Activated CD4-positive, alpha-beta T cell treated with anti-CD3 and anti-CD28 coated beads for 4 hours (primary cell): Measurements from ENCODE around the gene NTM.
"Not testable (repeated sequence)": the region's sequence is repeated elsewhere in the genome, so short reads cannot be mapped to it uniquely, and the experiment has no call there.

Experiments used
- DNase-seq, 2 donors: peaks; one replicate each; pipeline ENCODE4 v3.0.0-alpha.2; 2020

NTM gene

DNA sequence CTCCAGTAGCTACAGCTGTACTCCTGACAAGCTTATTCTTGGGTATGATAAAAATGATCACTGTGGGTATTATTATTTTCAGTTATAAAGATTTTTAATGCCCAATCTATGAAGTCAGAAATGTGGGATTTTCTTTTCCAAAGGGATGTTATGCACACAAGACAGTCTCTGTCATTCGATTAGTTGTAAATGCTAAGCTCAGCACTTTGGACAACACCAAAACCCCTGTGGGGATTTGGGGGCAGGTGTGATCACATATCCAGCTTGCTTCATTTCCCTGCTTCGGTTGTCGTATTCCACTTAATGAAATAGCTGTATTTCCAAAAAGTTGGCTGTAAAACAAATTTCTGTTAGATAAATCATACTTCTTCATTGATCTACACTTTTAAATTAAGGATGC is 931.5 kb downstream of the NTM start:
- no peak for DNase-seq

DNA sequence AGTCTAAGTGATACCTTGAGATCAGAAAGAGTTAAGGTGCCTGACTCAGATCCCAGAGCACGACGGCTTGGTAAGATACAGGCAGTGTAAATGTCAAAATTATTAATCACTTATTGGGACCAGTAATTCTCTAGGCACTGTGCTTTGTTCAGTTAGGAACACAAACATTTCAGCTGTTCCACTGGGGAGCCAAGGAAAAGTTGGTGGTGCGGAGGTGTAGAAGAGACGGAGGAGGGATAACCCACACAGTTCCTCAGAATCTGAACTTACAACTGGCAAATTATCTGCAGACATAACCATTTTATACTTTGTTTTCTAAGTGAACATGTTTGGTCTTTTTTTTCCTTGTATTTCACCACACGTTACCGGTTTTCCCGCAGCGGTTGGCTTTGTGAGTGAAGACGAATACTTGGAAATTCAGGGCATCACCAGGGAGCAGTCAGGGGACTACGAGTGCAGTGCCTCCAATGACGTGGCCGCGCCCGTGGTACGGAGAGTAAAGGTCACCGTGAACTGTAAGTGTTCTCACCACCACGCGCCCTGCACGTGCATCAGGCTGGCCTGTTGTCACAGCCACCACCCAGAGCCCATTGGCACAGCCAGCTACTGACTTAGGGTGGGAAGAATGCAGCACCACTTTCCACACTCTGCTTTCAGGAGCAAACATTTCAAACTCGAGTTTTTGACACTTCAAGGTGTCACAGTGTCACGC is 937.0 kb downstream of the NTM start:
- no peak for DNase-seq

DNA sequence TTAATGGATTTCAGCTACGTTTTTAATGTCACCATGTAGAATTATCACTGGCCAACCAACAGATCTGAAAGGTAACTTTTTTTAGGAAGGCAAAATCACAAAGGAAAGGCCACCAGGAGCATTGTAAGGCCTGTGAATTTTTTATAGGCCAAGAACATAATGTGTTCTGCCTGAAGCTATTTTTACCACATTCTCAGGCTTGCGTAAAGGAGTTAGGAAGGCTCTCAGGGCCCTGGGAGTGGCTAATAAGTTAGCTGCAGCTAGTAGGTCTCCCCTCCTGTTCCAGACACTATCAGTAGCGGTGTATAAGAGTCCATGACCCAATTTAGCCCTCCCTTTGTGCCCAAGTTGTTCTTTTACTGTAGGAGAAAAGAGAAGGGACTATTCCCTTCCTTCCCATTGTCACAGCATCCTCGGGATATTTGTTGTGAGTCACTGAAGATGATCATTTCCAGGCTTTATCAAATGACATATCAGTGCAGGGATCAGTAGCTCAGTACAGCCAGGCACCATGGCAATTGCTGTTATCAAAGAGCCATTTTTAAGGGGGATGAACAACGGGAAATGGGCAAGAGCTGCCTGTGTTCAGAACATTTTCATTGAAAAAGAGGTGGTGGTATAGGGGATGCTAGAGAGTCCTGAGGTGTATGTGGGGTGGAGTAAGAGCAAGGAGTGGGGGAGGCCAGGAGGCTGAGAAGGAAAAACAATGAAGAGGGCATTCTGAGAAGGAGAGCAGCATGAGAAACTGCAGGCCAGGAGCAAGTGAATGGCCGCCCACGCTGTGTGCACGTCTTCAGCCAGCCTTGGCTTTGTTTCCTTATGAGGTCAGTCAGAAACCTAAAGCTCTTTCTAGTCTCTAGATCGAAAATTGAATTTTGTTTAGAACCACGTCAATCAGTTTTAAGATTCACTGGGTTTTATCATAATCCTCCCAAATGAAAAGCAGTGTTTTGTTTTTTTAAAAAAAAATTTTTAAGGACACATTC is 940.3 kb downstream of the NTM start:
- DNase-seq: no peak

DNA sequence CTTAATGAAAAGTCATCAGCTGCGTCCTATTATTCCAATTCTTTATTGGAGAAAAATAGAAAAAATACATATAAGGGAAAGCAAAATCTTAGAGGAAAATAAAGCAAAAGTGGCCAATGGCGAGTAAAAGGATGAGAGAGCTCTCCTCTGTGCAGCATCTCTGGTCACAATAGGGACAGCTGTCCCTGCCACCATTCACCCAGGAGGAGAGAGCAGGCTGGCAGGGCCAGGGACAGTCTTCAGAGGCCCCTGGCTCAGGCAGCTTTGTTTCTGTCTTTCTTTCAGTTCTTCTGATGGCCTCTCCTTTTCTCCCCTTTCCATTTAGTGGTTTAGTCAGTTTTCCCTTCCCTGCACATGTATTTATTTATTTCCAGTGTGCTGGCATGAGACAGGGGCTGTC is 941.3 kb downstream of the NTM start:
- no peak for DNase-seq

DNA sequence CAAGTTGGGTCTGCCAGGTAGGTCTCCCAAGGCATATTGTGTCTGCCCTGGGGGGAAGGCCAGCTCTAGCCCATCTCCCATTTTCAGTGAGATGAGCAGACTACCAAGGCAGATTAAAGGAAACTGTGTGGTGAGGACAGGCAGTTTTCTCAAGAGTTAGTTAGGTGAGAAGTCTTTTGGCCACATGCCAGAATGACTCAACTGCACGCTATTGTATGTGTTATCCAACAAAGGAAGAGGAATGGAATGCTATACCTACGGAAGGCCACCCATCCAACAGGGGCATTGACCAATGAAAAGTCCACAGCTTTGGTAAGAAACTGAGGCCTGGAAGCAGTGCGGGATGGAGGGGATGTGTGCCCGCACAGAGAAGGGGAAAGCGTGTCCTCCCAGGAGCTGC is 941.7 kb downstream of the NTM start:
- no peak for DNase-seq

DNA sequence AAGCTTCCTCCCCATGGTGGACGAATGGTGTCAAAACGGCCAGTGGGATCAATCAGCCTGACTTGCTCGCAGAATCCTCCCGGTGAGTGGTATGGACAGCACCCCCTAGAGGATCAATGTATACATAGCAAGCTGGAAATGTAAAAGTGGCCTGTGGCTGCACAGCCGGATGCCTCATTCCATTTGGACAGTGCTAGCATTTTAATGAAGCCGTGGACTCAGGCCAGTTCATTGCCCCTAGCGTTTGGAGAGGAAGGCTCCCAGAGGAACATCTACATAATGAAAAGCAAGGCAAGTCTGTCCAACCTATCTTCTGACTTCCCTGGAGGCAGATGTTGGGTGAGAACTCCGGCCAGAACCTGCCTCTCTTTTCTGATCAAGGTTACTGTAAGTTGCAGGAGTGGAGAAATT is 942.3 kb downstream of the NTM start:
- no peak for DNase-seq

DNA sequence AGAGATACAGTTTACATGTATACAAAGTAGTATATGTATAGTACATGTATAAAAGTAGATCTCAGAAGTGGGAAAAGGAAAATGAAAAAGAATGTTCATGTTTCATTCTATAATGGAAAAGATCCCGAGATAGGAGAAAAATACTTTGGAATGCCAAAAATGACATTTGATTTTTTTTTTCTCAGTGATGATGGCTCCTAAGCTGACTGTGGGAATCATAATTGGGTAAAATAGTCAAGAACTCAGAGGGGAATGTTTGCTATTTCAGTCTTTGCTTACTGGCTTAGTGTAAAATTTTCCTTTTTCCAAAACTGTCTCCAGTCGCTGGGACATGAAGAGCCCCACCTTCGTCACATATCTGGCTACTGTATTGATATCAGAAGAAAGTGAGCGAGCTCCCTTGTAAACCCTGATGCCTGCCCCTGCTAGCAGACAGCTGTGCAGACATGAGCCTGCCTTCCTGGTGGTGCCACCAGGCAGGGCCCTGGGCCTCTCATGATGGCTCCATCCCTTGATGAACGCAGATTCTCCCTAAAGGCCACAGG is 944.6 kb downstream of the NTM start:
- DNase-seq: no peak

DNA sequence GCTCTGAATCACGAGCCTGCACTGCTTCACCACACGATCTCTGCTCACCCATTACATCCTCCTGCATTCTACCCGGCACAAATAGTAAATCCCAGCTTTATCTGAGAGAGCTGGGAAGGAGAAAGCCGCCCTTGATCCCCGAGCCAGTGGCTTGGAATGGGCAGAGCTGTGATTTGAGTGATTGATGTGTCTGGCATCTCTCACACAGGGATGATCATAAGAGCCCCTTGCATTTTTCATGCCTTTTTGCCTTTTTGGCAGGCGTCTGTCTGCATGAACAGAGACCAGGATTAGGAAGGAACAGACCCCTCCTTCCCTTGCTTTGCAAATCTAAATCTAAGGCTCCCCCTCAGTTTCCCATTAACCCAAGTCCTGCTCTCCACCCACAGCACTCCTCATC is 945.3 kb downstream of the NTM start:
- DNase-seq: no peak

DNA sequence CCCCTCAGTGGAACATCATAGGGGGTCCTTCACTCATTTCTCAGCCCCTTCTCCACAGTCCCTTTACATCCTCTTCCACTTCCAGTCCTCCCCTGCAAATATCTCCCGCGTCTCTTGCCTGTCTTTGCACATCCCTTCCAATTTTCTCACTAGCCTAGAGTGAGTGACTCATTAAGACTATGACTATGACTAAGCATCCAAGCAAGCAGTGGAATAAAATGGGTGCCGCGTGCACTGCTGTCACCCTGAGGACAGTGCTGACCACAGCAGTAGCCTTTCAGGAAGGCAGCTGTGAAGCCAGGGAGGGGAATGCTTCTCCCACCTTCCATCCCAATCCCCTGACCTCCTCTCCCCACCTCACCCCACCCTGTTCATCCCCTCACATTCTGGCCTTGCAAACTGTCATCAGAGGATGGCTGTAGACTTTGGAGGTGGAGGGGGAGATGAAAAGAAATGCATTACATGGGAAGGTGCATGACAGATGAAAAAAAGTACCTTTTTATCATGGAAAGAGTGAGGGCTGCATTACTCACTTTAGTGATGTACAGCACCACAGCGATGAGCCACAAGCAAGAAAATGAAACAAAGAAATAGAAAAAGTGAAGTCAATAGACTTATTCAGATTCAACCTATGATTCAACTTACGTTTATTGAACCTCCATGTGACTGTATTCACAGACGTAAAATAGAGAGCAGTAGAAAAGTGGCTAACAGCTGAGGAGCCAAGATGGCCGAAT is 948.2 kb downstream of the NTM start:
- no peak for DNase-seq

DNA sequence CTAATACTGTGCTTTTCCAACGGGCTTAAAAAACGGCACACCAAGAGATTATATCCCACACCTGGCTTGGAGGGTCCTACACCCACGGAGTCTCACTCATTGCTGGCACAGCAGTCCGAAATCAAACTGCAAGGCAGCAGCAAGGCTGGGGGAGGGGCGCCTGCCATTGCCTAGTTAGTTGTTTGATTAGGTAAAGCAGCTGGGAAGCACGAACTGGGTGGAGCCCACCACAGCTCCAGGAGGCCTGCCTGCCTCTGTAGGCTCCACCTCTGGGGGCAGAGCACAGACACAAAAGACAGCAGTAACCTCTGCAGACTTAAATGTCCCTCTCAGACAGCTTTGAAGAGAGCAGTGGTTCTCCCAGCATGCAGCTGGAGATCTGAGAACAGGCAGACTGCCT is 949.0 kb downstream of the NTM start:
- DNase-seq: not testable (repeated sequence)

DNA sequence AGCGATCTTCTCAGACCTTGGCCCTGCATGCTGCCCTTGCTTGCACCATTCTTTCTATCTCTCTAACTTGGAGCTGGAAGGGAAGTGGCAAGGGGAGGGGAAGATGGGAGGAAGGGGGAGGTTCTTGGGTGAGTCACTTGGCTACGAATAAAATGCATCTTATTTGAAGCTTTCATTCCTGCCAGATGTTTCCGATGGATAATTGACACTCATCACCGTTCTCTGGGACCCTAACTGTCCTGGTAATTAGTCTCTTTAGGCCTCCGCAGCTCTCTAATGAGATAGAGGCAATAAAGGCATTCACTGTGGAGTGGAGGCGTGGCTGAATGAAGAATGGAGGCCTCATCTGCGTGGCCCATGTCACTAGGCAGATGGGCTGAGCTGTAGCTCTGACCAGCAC is 960.1 kb downstream of the NTM start:
- DNase-seq: no peak

DNA sequence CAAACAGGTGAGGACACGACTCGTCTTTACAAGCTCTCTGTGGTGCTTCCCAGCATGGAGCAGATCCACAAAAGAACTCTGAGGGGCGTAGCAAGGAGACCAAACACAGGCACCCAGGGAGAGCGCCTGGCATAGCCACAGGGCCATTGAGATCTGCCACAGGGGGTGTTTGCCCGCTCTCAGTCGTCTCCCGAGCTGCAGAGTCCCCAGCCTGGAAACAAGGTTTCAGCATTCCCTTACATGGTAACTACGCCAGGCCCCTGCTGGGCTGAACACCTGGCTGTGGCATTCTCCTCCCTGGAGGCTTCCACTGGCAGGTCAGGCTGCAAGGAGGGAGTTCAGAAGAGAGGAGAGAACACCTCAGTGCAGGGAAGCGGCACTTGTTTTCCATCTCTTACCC is 962.1 kb downstream of the NTM start:
- DNase-seq: no peak

DNA sequence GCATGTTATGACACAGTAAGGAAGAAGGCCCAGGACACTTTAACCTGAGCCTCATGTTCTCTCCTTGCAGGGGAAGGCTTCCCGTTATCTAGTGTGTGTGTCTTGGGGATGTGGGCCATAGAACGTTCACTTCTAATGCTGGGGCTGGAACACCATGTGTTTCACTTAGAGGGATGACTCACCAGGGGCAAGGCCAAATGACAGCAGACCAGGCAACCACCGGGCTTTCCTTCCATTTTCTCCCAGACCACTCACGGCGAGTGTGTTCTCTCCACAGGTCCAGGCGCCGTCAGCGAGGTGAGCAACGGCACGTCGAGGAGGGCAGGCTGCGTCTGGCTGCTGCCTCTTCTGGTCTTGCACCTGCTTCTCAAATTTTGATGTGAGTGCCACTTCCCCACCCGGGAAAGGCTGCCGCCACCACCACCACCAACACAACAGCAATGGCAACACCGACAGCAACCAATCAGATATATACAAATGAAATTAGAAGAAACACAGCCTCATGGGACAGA is 964.4 kb downstream of the NTM start:
- DNase-seq: no peak

DNA sequence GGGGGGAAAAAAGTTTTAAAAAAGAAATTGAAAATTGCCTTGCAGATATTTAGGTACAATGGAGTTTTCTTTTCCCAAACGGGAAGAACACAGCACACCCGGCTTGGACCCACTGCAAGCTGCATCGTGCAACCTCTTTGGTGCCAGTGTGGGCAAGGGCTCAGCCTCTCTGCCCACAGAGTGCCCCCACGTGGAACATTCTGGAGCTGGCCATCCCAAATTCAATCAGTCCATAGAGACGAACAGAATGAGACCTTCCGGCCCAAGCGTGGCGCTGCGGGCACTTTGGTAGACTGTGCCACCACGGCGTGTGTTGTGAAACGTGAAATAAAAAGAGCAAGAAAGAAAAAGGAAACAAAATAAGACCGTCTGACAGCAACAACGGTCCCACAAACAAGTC is 964.9 kb downstream of the NTM start:
- no peak for DNase-seq

DNA sequence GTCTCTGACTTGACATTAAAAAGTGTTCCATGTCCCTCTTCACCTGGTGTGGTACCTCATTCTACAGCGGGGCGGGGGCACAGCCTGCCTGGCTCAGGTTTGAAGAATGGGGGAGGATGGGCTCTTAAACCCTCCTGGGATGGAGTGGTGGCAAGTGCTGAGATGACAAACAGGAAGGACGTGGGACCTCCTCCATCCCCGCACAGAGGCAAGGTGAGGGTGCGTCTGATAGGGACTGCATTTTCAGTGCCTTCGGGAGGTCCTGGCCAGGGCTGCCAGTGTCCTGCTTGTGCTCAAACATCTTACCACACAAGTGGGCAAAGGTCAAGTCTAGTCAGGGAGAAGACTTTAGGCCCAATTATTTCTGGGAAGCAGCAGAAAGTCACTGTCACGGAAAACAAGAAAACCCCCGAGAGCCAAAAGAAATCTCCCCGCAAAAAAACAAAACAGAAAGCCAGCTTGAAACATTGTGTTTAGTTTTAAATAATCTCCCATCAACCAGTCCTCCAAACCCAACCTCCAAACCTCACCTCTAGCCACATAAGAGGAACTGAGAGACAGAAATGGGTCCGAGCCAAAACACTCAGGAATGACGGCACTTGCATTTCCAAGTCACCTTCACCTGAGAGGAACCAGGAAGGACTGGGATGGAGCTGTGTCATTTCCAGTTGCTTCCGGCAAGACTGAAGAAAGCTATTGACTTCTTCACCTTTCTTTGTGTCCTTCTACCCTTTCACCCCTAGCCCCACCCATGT is 966.5 kb downstream of the NTM start:
- DNase-seq: no peak

DNA sequence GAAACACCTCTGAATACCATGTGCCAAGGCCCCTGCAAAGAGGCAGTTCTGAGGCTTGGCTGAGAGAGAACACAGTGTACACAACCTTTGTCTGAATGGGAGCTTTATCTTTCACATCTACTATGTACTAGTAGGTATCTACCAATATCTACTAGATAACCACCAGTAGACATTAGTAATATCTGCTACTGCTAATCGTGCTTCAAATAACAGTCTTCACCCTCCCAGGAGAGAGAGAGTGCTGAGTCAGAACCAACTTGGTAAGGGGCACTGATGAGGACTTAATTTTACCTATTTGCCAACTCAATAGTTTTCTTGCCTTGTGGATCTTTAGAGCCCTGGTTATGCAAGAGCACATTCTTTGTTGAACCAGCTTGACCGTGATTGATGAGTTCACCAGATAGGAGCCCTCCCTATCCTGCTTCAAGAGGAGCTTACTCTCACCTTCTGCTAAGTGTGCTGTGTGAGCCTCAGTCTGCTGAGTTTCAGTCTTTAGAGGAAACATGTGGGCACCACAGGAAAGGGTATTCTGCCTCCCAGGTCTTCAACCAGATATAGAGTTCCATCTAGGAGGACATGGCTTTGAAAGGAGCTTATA is 967.5 kb downstream of the NTM start:
- no peak for DNase-seq

DNA sequence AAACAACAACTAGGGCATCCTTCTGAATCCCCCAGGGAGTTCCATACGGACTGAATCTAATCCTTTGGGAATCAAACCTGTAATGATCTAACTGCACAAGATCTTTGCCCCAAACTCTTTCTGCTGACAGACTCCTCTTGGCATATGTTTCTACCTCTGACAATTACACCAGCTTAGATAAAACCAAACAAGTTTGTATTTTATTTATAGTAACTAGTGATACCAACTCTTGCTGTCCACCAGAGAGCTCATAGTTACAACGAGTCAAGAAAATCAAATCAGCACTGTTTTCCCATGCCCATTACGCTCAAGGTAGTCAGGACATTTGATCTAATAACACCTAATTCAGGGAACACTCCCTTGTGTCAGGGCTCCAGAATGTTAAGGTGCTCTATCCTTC is 972.0 kb downstream of the NTM start:
- DNase-seq: no peak

DNA sequence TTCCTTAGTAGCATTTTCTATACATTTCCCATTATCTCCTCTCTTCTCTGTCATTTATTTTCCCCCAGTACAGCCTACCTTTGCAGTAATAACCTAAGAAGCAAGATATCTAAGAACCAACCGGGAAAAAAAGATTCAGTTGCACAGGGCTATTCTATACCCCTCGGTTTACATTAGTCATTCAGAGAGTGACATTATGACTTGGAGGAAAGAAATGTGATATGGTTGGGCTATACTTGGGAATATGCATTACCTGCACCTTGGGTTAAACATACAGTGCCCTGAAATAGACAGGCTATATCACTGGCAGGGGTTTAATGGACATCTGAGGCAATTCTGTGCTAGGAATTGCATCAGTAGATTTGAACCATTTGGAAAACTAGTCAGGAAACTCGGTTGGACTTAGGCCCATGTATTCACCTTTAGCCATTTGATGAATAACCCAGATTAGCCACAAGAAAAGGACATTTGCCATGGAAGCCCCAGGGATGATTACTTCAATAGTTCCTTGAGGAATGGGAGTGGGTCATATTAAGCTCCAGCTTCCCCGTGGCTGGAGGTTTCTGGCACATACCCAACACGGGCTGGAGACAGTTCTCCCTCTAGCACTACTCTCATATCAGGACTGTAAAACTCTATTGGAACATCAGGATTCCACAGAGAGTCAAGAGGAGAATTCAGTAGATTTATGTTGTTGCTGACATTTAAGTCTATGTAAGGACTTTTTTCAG is 973.2 kb downstream of the NTM start:
- DNase-seq: no peak

DNA sequence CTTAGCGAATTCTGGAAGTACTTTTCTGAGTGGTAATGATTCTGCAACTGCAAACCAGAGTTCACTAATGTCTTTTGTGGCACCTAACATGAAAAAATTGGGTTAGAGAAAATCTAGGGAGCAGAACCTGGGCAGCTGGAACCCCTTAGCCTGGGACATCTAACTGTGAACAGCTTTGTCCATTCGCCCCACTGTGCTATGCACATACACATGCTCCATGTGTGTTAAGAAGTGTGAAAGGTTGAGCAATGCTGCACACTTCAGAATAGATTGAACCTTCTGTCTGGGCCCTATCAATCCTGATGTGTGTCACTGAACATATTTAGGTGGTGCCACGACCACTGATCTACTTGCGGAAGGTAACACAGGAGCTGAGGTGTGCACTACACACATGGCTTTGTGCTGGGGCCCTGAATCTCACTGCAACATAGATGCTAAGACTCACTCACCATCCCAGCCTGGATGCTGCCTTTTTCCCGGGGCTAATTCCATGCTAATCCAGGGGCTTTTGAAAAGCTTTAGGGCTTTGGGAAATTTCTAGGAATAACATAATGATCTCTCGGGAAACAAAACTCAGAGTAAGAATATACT is 976.2 kb downstream of the NTM start:
- no peak for DNase-seq
